Amygdala (tissue), 56 donors: ENCODE measurements around the gene RPL18A.
"Not testable (repeated sequence)": the region's sequence is repeated elsewhere in the genome, so short reads cannot be mapped to it uniquely, and the experiment has no call there.

Experiments
- DNase-seq, 56 donors: peaks; one replicate each; lab custom pipeline; 2025; lab: John Stamatoyannopoulos, UW

RPL18A gene

GRCh38 chr19:17865364-17866311 is 5.9 kb downstream of the RPL18A start:
- no peak for DNase-seq

GRCh38 chr19:17866312-17866963 is 6.7 kb downstream of the RPL18A start:
- no peak for DNase-seq

GRCh38 chr19:17866964-17867486 is 7.3 kb downstream of the RPL18A start:
- no peak for DNase-seq

GRCh38 chr19:17868669-17869068 is 9.0 kb downstream of the RPL18A start:
- no peak for DNase-seq

GRCh38 chr19:17869114-17869608 is 9.5 kb downstream of the RPL18A start:
- DNase-seq = no peak

- DNase-seq = no peak
These were observed 11.5 kb downstream of the RPL18A start for GRCh38 chr19:17871032-17871877.

- no peak for DNase-seq
These were observed 12.2 kb downstream of the RPL18A start, which contains the start of gene SLC5A5 for GRCh38 chr19:17871878-17872250. Gene SLC5A5, plus strand, starts transcription at chr19:17871945. Its CDS starts 375 bp downstream, at chr19:17872320.

- no peak for DNase-seq
These were observed 12.7 kb downstream of the RPL18A start for GRCh38 chr19:17872251-17873001.

- DNase-seq = no peak
These were observed 14.4 kb downstream of the RPL18A start for GRCh38 chr19:17873786-17874757.

GRCh38 chr19:17874758-17875135 is 15.0 kb downstream of the RPL18A start:
- no peak for DNase-seq

- no peak for DNase-seq
These were observed 18.0 kb downstream of the RPL18A start for GRCh38 chr19:17877696-17878095.

- DNase-seq = no peak
These were observed 19.8 kb downstream of the RPL18A start for GRCh38 chr19:17879466-17879865.

GRCh38 chr19:17881701-17882100 is 22.0 kb downstream of the RPL18A start:
- no peak for DNase-seq

GRCh38 chr19:17883627-17884410 is 24.1 kb downstream of the RPL18A start:
- DNase-seq = no peak

GRCh38 chr19:17886515-17886914 is 26.8 kb downstream of the RPL18A start:
- no peak for DNase-seq

GRCh38 chr19:17887221-17887620 is 27.5 kb downstream of the RPL18A start:
- DNase-seq = not testable (repeated sequence)

GRCh38 chr19:17888260-17888659 is 28.6 kb downstream of the RPL18A start:
- no peak for DNase-seq
